Mucosa of stomach (tissue), 1 donor: ENCODE measurements around the gene PDGFRB.

Experiments used
- H3K27me3 ChIP-seq: one replicate; pipeline ENCODE4 v1.7.0; 2013; ENCODE audit warnings: mild to moderate bottlenecking, low read length; ENCODE audit not compliant: control insufficient read depth, insufficient read depth
- H3K36me3 ChIP-seq: one replicate; pipeline ENCODE4 v1.7.0; 2013; ENCODE audit warnings: low read length; ENCODE audit not compliant: control insufficient read depth, insufficient read depth
- H3K4me1 ChIP-seq: one replicate; pipeline ENCODE4 v1.7.0; 2013; ENCODE audit warnings: mild to moderate bottlenecking, low read length; ENCODE audit not compliant: control insufficient read depth, insufficient read depth
- H3K4me3 ChIP-seq: one replicate; pipeline ENCODE4 v1.7.0; 2013; ENCODE audit warnings: low read length
- H3K9ac ChIP-seq: one replicate; pipeline ENCODE4 v1.7.0; 2013; ENCODE audit warnings: mild to moderate bottlenecking, low read length, moderate library complexity
- H3K9me3 ChIP-seq: one replicate; pipeline ENCODE4 v1.7.0; 2013; ENCODE audit warnings: mild to moderate bottlenecking, low read length, moderate library complexity; ENCODE audit not compliant: control insufficient read depth
- donor health status: Pancreatic carcinoma.

The PDGFRB gene

GRCh38 chr5:150189728-150190502 is 34.3 kb upstream of the PDGFRB start, which contains the start of gene SLC6A7:
SLC6A7 (plus strand) TSS chr5:150190062; CDS start chr5:150190328, 266 bp downstream.
- Histone ChIP-seq H3K4me3 (no peak within 1 kb of the TSS), H3K9ac (no peak within 1 kb of the TSS)

GRCh38 chr5:150189326-150189725 is 33.7 kb upstream of the PDGFRB start:
- H3K27me3 ChIP-seq, result peaks cover 39% of the 10 kb centered on the region
- no peak overlapping the region for H3K4me3 ChIP-seq
- no peak overlapping the region for H3K9ac ChIP-seq
- H3K9me3 ChIP-seq, result no peaks in the 10 kb centered on the region
- H3K36me3 ChIP-seq, result no peaks in the 10 kb centered on the region
- peaks cover 26% of the 10 kb centered on the region for H3K4me1 ChIP-seq

More at GRCh38 chr5:150189728-150190502, 34.3 kb upstream of the PDGFRB start, which contains the start of gene SLC6A7:
- H3K27me3 ChIP-seq, result peaks cover 39% of the 10 kb centered on the region
- no peaks in the 10 kb centered on the region for H3K36me3 ChIP-seq
- no peaks in the 10 kb centered on the region for H3K9me3 ChIP-seq
- H3K4me1 ChIP-seq, result peaks cover 21% of the 10 kb centered on the region

- Histone ChIP-seq H3K9me3 (no peaks in the 10 kb centered on the region), H3K9ac (no peak overlapping the region), H3K4me3 (no peak overlapping the region), H3K36me3 (no peaks in the 10 kb centered on the region), H3K4me1 (peaks cover 36% of the 10 kb centered on the region), H3K27me3 (peaks cover 35% of the 10 kb centered on the region)
These were observed 32.6 kb upstream of the PDGFRB start for GRCh38 chr5:150188146-150188842.

GRCh38 chr5:150186897-150187296 is 31.3 kb upstream of the PDGFRB start:
- H3K9me3 ChIP-seq, result no peaks in the 10 kb centered on the region
- peaks cover 44% of the 10 kb centered on the region for H3K4me1 ChIP-seq
- no peak overlapping the region for H3K4me3 ChIP-seq
- H3K27me3 ChIP-seq, result peaks cover 33% of the 10 kb centered on the region
- no peak overlapping the region for H3K9ac ChIP-seq
- H3K36me3 ChIP-seq, result no peaks in the 10 kb centered on the region

GRCh38 chr5:150186137-150186536 is 30.5 kb upstream of the PDGFRB start:
- Histone ChIP-seq H3K9me3 (no peaks in the 10 kb centered on the region), H3K4me1 (peaks cover 44% of the 10 kb centered on the region), H3K36me3 (no peaks in the 10 kb centered on the region), H3K4me3 (no peak overlapping the region), H3K27me3 (peaks cover 29% of the 10 kb centered on the region), H3K9ac (no peak overlapping the region)

GRCh38 chr5:150184990-150185912 is 29.6 kb upstream of the PDGFRB start:
- peaks cover 53% of the 10 kb centered on the region for H3K4me1 ChIP-seq
- H3K4me3 ChIP-seq, result no peak overlapping the region
- H3K9me3 ChIP-seq, result no peaks in the 10 kb centered on the region
- no peak overlapping the region for H3K9ac ChIP-seq
- H3K27me3 ChIP-seq, result peaks cover 20% of the 10 kb centered on the region
- H3K36me3 ChIP-seq, result no peaks in the 10 kb centered on the region

- Histone ChIP-seq H3K36me3 (no peaks in the 10 kb centered on the region), H3K9me3 (no peaks in the 10 kb centered on the region), H3K4me1 (peaks cover 53% of the 10 kb centered on the region), H3K4me3 (no peak overlapping the region), H3K9ac (no peak overlapping the region), H3K27me3 (peaks cover 9% of the 10 kb centered on the region)
These were observed 28.4 kb upstream of the PDGFRB start for GRCh38 chr5:150184006-150184405.

- Histone ChIP-seq H3K27me3 (peaks cover 3% of the 10 kb centered on the region), H3K9ac (no peak overlapping the region), H3K4me1 (peaks cover 53% of the 10 kb centered on the region), H3K36me3 (no peaks in the 10 kb centered on the region), H3K9me3 (no peaks in the 10 kb centered on the region), H3K4me3 (no peak overlapping the region)
These were observed 27.8 kb upstream of the PDGFRB start for GRCh38 chr5:150183436-150183835.

GRCh38 chr5:150182774-150183173 is 27.1 kb upstream of the PDGFRB start:
- Histone ChIP-seq H3K27me3 (no peaks in the 10 kb centered on the region), H3K4me1 (peaks cover 53% of the 10 kb centered on the region), H3K4me3 (no peak overlapping the region), H3K9me3 (no peaks in the 10 kb centered on the region), H3K9ac (no peak overlapping the region), H3K36me3 (no peaks in the 10 kb centered on the region)

- H3K4me3 ChIP-seq, result no peak overlapping the region
- peaks cover 51% of the 10 kb centered on the region for H3K4me1 ChIP-seq
- H3K27me3 ChIP-seq, result no peaks in the 10 kb centered on the region
- no peaks in the 10 kb centered on the region for H3K9me3 ChIP-seq
- H3K36me3 ChIP-seq, result no peaks in the 10 kb centered on the region
- H3K9ac ChIP-seq, result no peak overlapping the region
These were observed 26.3 kb upstream of the PDGFRB start for GRCh38 chr5:150181766-150182545.

- H3K36me3 ChIP-seq, result no peaks in the 10 kb centered on the region
- H3K27me3 ChIP-seq, result no peaks in the 10 kb centered on the region
- peaks cover 43% of the 10 kb centered on the region for H3K4me1 ChIP-seq
- no peak overlapping the region for H3K9ac ChIP-seq
- H3K4me3 ChIP-seq, result no peak overlapping the region
- no peaks in the 10 kb centered on the region for H3K9me3 ChIP-seq
These were observed 25.4 kb upstream of the PDGFRB start for GRCh38 chr5:150181027-150181426.
